ENCODE measurements around the gene ASPSCR1. TPM values are rescaled to one million over a fixed set of nuclear protein-coding genes. Genes with fewer than 3 reads are reported as not detected.

Gene ASPSCR1
- total and polyA plus RNA-seq, 9 of the 15 experiments (the other 6 are each of a cell fraction or from before 2014, with no cell fraction given), result 0.90 to 36.9 (median 11.6) TPM

DNA sequence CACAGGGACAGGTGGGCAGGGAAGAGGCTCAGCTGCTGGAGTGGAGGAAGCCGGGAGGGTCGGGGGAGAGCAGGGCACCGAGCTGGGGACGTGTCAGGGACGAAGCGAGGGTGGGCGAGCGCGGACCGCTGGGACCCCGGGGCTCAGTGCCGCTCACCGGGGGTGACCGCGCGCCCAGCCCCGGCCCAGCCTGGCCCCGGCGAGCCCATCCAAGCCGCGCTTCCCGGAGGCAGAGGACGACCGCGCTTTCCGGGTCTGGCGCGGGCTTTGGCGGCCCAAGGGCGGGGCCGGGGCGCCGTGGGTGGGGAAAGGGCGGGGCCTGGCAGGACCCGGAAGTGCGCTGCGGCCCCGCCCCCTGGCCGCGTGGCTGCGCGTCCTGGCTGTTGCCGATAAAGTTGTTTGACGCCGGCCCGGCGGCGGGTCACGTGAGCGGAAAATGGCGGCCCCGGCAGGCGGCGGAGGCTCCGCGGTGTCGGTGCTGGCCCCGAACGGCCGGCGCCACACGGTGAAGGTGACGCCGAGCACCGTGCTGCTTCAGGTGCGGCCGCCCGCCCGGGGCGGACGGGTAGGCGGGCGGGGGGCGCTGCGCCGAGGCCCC, at the start of gene ASPSCR1 (continued):
- TF ChIP-seq, protein P1, sequence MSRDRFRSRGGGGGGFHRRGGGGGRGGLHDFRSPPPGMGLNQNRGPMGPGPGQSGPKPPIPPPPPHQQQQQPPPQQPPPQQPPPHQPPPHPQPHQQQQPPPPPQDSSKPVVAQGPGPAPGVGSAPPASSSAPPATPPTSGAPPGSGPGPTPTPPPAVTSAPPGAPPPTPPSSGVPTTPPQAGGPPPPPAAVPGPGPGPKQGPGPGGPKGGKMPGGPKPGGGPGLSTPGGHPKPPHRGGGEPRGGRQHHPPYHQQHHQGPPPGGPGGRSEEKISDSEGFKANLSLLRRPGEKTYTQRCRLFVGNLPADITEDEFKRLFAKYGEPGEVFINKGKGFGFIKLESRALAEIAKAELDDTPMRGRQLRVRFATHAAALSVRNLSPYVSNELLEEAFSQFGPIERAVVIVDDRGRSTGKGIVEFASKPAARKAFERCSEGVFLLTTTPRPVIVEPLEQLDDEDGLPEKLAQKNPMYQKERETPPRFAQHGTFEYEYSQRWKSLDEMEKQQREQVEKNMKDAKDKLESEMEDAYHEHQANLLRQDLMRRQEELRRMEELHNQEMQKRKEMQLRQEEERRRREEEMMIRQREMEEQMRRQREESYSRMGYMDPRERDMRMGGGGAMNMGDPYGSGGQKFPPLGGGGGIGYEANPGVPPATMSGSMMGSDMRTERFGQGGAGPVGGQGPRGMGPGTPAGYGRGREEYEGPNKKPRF (IDR thresholded peaks at IDR 0.05; ENCODE audit: low read depth, low read length), result no peak
- no peak for TF ChIP-seq ZNF165 (CRISPR knock-in tag; IDR thresholded peaks at IDR 0.05; ENCODE audit: borderline replicate concordance)
- TF ChIP-seq GATAD2B (IDR thresholded peaks at IDR 0.05; ENCODE audit: borderline replicate concordance), result peak; percentile 97
- peak; percentile 41; the same call in 1 of the 2 replicates for TF ChIP-seq SREBF1 (IDR thresholded peaks at IDR 0.05; ENCODE audit: borderline replicate concordance, low read depth, low read length)
- peak; percentile 92 for TF ChIP-seq SP1 (CRISPR knock-in tag; IDR thresholded peaks at IDR 0.05)
- TF ChIP-seq ZC3H8 (IDR thresholded peaks at IDR 0.05), result no peak
- TF ChIP-seq NFRKB (IDR thresholded peaks at IDR 0.05; ENCODE audit: low read depth), result no peak
- TF ChIP-seq POU5F1 (IDR thresholded peaks at IDR 0.05; ENCODE audit: borderline replicate concordance, low read depth, low read length, partially characterized antibody), result no peak
- no peak for TF ChIP-seq KDM2B (CRISPR knock-in tag; IDR thresholded peaks at IDR 0.05)
- TF ChIP-seq DDX20 (tag; IDR thresholded peaks at IDR 0.05; ENCODE audit: low read depth), result no peak
- peak; percentile 23; the same call in 1 of the 2 replicates for TF ChIP-seq CBFA2T3 (IDR thresholded peaks at IDR 0.05)
- 0 out of 4 replicates have a peak, but pooled peaks of 1 of the 2 experiments have one; percentile 12 for TF ChIP-seq HDAC1 (IDR thresholded peaks at IDR 0.05)
- TF ChIP-seq FUS (optimal IDR thresholded peaks at IDR 0.05; ENCODE audit: low read depth, low read length), result peak; percentile 37
- TF ChIP-seq RFX5 (IDR thresholded peaks at IDR 0.05; ENCODE audit: low read depth, low read length), result no peak
- no peak for TF ChIP-seq NCOA4 (IDR thresholded peaks at IDR 0.05; ENCODE audit: partially characterized antibody)
- peak; percentile 89 for TF ChIP-seq VEZF1 (CRISPR knock-in tag; IDR thresholded peaks at IDR 0.05)
- no peak for TF ChIP-seq MTA1 (IDR thresholded peaks at IDR 0.05; ENCODE audit: borderline replicate concordance)
- TF ChIP-seq, protein P2, sequence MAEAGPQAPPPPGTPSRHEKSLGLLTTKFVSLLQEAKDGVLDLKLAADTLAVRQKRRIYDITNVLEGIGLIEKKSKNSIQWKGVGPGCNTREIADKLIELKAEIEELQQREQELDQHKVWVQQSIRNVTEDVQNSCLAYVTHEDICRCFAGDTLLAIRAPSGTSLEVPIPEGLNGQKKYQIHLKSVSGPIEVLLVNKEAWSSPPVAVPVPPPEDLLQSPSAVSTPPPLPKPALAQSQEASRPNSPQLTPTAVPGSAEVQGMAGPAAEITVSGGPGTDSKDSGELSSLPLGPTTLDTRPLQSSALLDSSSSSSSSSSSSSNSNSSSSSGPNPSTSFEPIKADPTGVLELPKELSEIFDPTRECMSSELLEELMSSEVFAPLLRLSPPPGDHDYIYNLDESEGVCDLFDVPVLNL (CRISPR knock-in tag; IDR thresholded peaks at IDR 0.05; ENCODE audit: low read depth), result no peak
- TF ChIP-seq CXXC5 (CRISPR knock-in tag; IDR thresholded peaks at IDR 0.05), result peak; percentile 100
- TF ChIP-seq ILK (tag; IDR thresholded peaks at IDR 0.05; ENCODE audit: borderline replicate concordance, low read depth), result no peak
- TF ChIP-seq ZFP1 (CRISPR knock-in tag; IDR thresholded peaks at IDR 0.05), result no peak
- TF ChIP-seq SMARCA4 (IDR thresholded peaks at IDR 0.05), result no peak
- TF ChIP-seq ATF3 (IDR thresholded peaks at IDR 0.05), result no peak
- TF ChIP-seq ATF3 (CRISPR knock-in tag; conservative IDR thresholded peaks at IDR 0.05), result no peak
- TF ChIP-seq PHF21A (IDR thresholded peaks at IDR 0.05; ENCODE audit: borderline replicate concordance, low read depth), result no peak

Data from K562 (cell line).